Measurements from ENCODE around the gene STARD7. TPM values are rescaled to one million over a fixed set of nuclear protein-coding genes. Genes with fewer than 3 reads are reported as not detected.

Gene STARD7
- total RNA-seq, 2 donors from 2014 or later = 93.1 to 141 TPM

DNA sequence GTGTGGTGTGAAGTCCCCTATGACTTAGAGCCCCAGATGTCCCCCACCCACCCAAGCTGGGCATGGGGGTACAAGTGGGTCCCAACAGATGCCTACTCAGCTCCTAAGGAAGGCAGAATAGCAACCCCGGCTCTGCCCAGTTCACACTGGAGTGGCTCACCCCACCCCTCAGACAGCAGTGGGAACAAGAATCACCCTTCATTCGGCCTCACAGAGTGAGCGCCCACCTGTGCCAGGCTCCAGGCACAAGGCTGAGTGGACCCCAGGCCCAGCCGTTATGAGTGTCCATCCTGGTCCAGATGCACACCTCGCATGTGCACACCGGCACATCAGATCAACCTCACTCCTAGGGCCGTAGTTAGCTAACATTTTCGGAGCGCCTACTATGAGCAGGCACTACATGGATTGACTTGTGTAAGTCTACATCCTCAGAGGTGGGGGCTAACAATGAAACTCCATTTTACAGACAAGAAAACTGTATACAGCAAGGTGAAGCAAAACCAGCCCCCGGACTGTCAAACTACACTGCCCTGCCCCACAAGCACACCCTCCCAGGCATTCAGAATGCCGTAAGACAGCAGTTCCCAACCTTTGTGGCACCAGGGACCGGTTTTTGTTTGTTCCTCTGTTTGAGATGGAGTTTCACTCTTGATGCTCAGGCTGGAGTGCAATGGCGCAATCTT is 67.5 kb downstream of the STARD7 start:
- DNase-seq (ENCODE audit: low spot score) = no peak
- no peaks in the 10 kb centered on the region for H3K9me3 ChIP-seq
- no peaks in the 10 kb centered on the region for H3K36me3 ChIP-seq
- TF ChIP-seq POLR2AphosphoS5 (IDR thresholded peaks at IDR 0.05) (no peak), CTCF (IDR thresholded peaks at IDR 0.05) (no peak), POLR2A (IDR thresholded peaks at IDR 0.05) (no peak)
- H3K4me3 ChIP-seq = no peak overlapping the region
- H3K27me3 ChIP-seq (replicated peaks; ENCODE audit: insufficient read depth) = no peaks in the 10 kb centered on the region
- H3K4me1 ChIP-seq (replicated peaks) = no peaks in the 10 kb centered on the region
- no peak overlapping the region for H3K27ac ChIP-seq
- intact Hi-C loops (cut with DNase I) = no loop called here
- 87% methylated on average over 13 of the region's 13 CpGs for WGBS

DNA sequence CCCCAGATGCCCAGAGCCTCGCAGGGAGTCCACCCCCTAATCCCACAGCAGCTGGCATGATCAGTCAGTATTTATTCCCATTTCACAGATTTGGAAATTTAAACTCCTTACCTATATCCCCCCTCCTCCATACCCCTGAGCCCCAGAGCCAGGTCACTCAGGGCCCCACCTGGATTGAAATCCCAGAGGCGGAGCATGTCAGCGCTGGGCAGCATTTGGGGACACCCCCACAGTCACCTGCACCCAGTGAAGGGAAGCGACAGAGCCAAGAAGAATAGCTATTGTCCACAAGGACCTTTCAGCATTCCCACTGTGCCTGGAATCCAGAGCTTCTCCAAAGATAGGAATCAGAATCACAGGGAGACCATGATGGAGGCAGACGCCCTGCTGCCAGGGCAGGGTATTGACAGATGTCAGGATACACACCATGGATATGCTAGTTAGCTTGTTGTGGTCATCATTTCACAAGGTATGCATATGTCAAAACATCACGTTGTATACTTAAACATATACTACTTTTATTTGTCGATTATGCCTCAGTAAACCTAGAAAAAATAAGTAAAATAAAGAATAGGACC is 69.4 kb downstream of the STARD7 start:
- H3K4me3 ChIP-seq = no peak overlapping the region
- 82% methylated on average over 7 of the region's 7 CpGs for WGBS
- intact Hi-C loops (cut with DNase I) = loop anchor here (5.0 kb wide), 2 partner anchors 33 to 123 kb away; no protein-coding TSS in a partner anchor
- no peaks in the 10 kb centered on the region for H3K9me3 ChIP-seq
- H3K27me3 ChIP-seq (replicated peaks; ENCODE audit: insufficient read depth) = no peaks in the 10 kb centered on the region
- no peak for TF ChIP-seq POLR2A (IDR thresholded peaks at IDR 0.05)
- TF ChIP-seq POLR2AphosphoS5 (IDR thresholded peaks at IDR 0.05) = no peak
- TF ChIP-seq CTCF (IDR thresholded peaks at IDR 0.05) = no peak
- H3K4me1 ChIP-seq (replicated peaks) = no peaks in the 10 kb centered on the region
- H3K36me3 ChIP-seq = no peaks in the 10 kb centered on the region
- no peak overlapping the region for H3K27ac ChIP-seq
- DNase-seq (ENCODE audit: low spot score) = no peak

GRCh38 chr2:96138179-96139145 is 70.2 kb downstream of the STARD7 start, which contains the start of gene ASTL:
Gene ASTL, minus strand, starts transcription at chr2:96138502. Its CDS starts 66 bp downstream, at chr2:96138436.
- no peak within 1 kb of the TSS for H3K4me3 ChIP-seq
- H3K4me1 ChIP-seq (replicated peaks) = no peaks in the 10 kb centered on the region
- no peaks in the 10 kb centered on the region for H3K27me3 ChIP-seq (replicated peaks; ENCODE audit: insufficient read depth)
- no peak for DNase-seq (ENCODE audit: low spot score)
- no peaks in the 10 kb centered on the region for H3K9me3 ChIP-seq
- no peak within 1 kb of the TSS for H3K27ac ChIP-seq
- WGBS = 11% methylated on average over 17 of the region's 17 CpGs
- peak; percentile 12 for TF ChIP-seq POLR2AphosphoS5 (IDR thresholded peaks at IDR 0.05)
- TF ChIP-seq POLR2A (IDR thresholded peaks at IDR 0.05) = no peak
- peak in 3 of 4 experiments; percentile 50 to 78 (median 60) for TF ChIP-seq CTCF (IDR thresholded peaks at IDR 0.05)
- intact Hi-C loops (cut with DNase I) = loop anchor here (5.0 kb wide), 2 partner anchors 34 to 124 kb away; no protein-coding TSS in a partner anchor
- no peaks in the 10 kb centered on the region for H3K36me3 ChIP-seq

- no peaks in the 10 kb centered on the region for H3K36me3 ChIP-seq
- TF ChIP-seq POLR2A (IDR thresholded peaks at IDR 0.05) (no peak), CTCF (IDR thresholded peaks at IDR 0.05) (no peak), POLR2AphosphoS5 (IDR thresholded peaks at IDR 0.05) (no peak)
- no peaks in the 10 kb centered on the region for H3K4me1 ChIP-seq (replicated peaks)
- WGBS = 79% methylated on average over 11 of the region's 15 CpGs
- H3K4me3 ChIP-seq = no peak overlapping the region
- H3K27ac ChIP-seq = no peak overlapping the region
- intact Hi-C loops (cut with DNase I) = loop anchor here (5.0 kb wide), 2 partner anchors 35 to 125 kb away; no protein-coding TSS in a partner anchor
- no peaks in the 10 kb centered on the region for H3K27me3 ChIP-seq (replicated peaks; ENCODE audit: insufficient read depth)
- no peak for DNase-seq (ENCODE audit: low spot score)
- H3K9me3 ChIP-seq = no peaks in the 10 kb centered on the region
Observed at GRCh38 chr2:96137321-96138178, 71.1 kb downstream of the STARD7 start.
